Right lobe of liver (tissue), 6 donors: Measurements from ENCODE around the gene C3orf52. TPM values are rescaled to one million over a fixed set of nuclear protein-coding genes. Genes with fewer than 3 reads are reported as not detected.

Source experiments
- ATAC-seq, 4 donors: fragments of 200-7000 bp; cut with Tn5 transposase; one replicate each; pipeline ENCODE4 v1.9.1; 2020; ENCODE audit warnings: mild to moderate bottlenecking in 4 of 4, moderate library complexity in 4 of 4
- DNase-seq, 3 donors: peaks; one replicate each; pipeline ENCODE4 v3.0.0-alpha.2; 2020
- H3K27ac ChIP-seq, 3 donors: fragments of 200-600 bp; one replicate each; pipeline ENCODE4 v1.8.0; 2022
- H3K27me3 ChIP-seq, 2 donors: fragments of 200-600 bp; one replicate each; pipeline ENCODE4 v1.8.0; 2022
- H3K36me3 ChIP-seq, 4 donors: fragments of 200-600 bp; sonication (generic) in 1 of 4; one replicate each; pipeline versions ENCODE4 v1.5.1 to v1.8.0; 2017 to 2022; ENCODE audit warnings: control low read depth in 1 of 4
- H3K4me1 ChIP-seq, 4 donors: fragments of 200-600 bp; sonication (generic) in 1 of 4; one replicate each; pipeline versions ENCODE4 v1.5.1 to v1.8.0; 2017 to 2022; ENCODE audit warnings: control low read depth in 1 of 4
- H3K4me3 ChIP-seq, 3 donors: fragments of 200-600 bp; one replicate each; pipeline ENCODE4 v1.8.0; 2022
- H3K9me3 ChIP-seq, 4 donors: fragments of 200-600 bp; sonication (generic) in 1 of 4; one replicate each; pipeline versions ENCODE4 v1.5.1 to v1.8.0; 2017 to 2022; ENCODE audit warnings: control low read depth in 1 of 4
- POLR2A ChIP-seq: fragments of 450-650 bp; IDR thresholded peaks from one replicate; pipeline ENCODE4 v1.6.1; 2017; ENCODE audit warnings: antibody characterized with exemption, mild to moderate bottlenecking
- WGBS: methylation state at CpG from one replicate; pipeline ENCODE4 v1.1.6; 2018; ENCODE audit warnings: low coverage, low lambda C conversion rate; ENCODE audit not compliant: insufficient coverage; ENCODE audit errors: missing lambda C conversion rate; 5-methylcytosine and 5-hydroxymethylcytosine counted together
- intact Hi-C, 2 donors: fragments of 100-400 bp; cut with DNase I; formaldehyde crosslinking; loops; one replicate each; pipeline versions ENCODE4 v1.11.2 to v1.14.1; 2022
- total RNA-seq, 6 experiments: library from RNA; depleted of rRNA in 2 of 6; stranded (reverse); fragments of >200 nt in 2 of 6; fragmentation: NEBNext Ultra II Directional in 3 of 6; extraction: Animal tissue kit (Norgen Biotek cat#: 25700) in 3 of 6; gene quantifications; one replicate each; pipeline versions ENCODE4 v1.1.0 to v1.2.4, GENCODE V29; 2016 to 2023
- TF ChIP-seq, protein P1 (sequence below), 4 donors: fragments of 200-600 bp in 3 of 4; fragments of 450-650 bp in 1 of 4; IDR thresholded peaks; one replicate each; pipeline versions ENCODE4 v1.5.1 to v1.8.0; 2016 to 2022; ENCODE audit warnings: antibody characterized with exemption in 4 of 4, mild to moderate bottlenecking in 2 of 4
- donor health status: DM: no; HTN: yes; CAD: no.
- donor health status: DM: no; HTN: no; CAD: no.
- donor health status: DM: no; HTN: no; CAD: no.
- donor health status: DM: no; HTN: yes; CAD: no.
- donor health status: DM: no; HTN: yes; CAD: no.

The C3orf52 gene
- total RNA-seq, 6 experiments from 2014 or later: 0.12 to 0.69 (median 0.34) TPM

DNA sequence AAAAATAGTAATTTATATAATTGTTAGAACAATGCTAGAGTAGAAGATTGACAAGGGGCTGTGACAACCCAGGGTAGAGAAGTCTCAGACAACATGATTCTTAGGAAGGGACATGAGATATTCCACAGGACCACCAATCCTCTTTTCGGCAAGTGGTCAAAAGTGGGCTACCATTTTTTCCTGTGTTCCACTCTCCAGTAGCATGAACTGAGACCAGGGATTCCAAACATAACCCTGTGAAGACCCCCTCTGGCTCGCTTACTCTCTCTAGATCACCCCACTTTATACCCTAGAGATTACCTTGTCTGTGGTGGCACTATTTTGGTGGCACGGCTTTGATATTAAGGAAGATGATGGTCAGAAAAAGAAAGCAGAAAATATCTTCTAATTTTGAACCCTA lies 45.9 kb downstream of the C3orf52 start:
- Histone ChIP-seq H3K9me3 (no peaks in the 10 kb centered on the region), H3K4me3 (no peak overlapping the region), H3K27ac (no peak overlapping the region), H3K4me1 (no peaks in the 10 kb centered on the region), H3K27me3 (no peaks in the 10 kb centered on the region), H3K36me3 (no peaks in the 10 kb centered on the region)
- ATAC-seq: no peak
- WGBS: 59% methylated on average over 2 of the region's 3 CpGs
- no peak for DNase-seq
- intact Hi-C loops: no loop called here
- no peak for TF ChIP-seq POLR2A
- TF ChIP-seq, protein P1, sequence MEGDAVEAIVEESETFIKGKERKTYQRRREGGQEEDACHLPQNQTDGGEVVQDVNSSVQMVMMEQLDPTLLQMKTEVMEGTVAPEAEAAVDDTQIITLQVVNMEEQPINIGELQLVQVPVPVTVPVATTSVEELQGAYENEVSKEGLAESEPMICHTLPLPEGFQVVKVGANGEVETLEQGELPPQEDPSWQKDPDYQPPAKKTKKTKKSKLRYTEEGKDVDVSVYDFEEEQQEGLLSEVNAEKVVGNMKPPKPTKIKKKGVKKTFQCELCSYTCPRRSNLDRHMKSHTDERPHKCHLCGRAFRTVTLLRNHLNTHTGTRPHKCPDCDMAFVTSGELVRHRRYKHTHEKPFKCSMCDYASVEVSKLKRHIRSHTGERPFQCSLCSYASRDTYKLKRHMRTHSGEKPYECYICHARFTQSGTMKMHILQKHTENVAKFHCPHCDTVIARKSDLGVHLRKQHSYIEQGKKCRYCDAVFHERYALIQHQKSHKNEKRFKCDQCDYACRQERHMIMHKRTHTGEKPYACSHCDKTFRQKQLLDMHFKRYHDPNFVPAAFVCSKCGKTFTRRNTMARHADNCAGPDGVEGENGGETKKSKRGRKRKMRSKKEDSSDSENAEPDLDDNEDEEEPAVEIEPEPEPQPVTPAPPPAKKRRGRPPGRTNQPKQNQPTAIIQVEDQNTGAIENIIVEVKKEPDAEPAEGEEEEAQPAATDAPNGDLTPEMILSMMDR (IDR thresholded peaks at IDR 0.05): no peak

DNA sequence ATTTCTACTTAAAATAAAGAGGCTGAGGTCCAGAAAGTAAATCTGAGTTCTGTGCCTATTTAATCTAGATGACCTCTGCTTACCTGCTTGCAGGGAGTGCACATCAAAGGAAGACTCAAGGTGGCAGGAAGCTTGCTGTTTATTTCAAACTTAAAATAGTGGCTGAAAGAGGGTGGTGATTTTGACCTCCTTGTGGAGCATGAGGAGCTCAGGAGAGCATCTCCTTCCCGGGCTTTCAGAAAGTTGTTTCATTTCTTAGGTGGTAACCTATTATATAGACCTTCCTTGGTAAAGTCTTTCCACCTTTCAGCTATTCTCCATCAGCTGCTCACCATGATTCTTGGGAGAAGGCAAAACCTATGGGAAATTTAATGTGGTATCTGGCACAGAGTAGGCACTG lies 46.4 kb downstream of the C3orf52 start:
- Histone ChIP-seq H3K4me1 (no peaks in the 10 kb centered on the region), H3K36me3 (no peaks in the 10 kb centered on the region), H3K4me3 (no peak overlapping the region), H3K27ac (no peak overlapping the region), H3K9me3 (no peaks in the 10 kb centered on the region), H3K27me3 (no peaks in the 10 kb centered on the region)
- no peak for ATAC-seq
- DNase-seq: no peak
- no peak for TF ChIP-seq POLR2A
- TF ChIP-seq, protein P1 (IDR thresholded peaks at IDR 0.05): no peak
- WGBS: 70% methylated on average over 1 of the region's 1 CpG
- intact Hi-C loops: no loop called here

DNA sequence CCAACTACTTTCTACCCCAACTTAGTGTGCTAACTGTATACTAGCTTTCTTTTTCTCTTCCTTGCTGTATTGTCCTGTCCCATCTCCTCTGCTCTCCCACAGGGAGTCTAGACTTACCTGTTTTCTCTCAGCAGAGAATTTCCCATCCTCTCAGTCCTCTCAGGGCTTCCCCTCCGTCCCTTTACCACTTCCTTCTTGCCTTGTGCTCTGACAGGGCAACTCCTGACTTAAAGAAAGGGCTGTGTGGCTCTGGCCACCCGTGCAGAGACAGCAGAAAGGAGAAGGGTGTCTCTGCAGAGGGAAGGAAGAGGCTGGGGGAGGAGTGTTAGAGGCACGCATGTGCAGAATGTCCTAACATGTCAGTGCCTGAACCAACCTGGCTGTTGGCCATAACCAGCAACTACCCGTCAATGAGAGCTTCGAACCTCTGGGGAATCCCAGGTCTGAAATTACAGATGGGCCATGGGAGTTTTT lies 46.8 kb downstream of the C3orf52 start, which contains the start of gene GCSAM:
TSS of gene GCSAM (minus strand) at position 274 of the 474 bp plus-strand sequence. CDS start at position 146, 128 bp downstream.
- Histone ChIP-seq H3K36me3 (no peaks in the 10 kb centered on the region), H3K9me3 (no peaks in the 10 kb centered on the region), H3K4me3 (no peak within 1 kb of the TSS), H3K27me3 (no peaks in the 10 kb centered on the region), H3K4me1 (no peaks in the 10 kb centered on the region), H3K27ac (no peak within 1 kb of the TSS)
- WGBS: 8% methylated on average over 5 of the region's 5 CpGs
- intact Hi-C loops: no loop called here
- DNase-seq: peak in 2 of 3 donors; percentile 41 to 66
- peak; percentile 69 to 84 (median 80) for ATAC-seq
- TF ChIP-seq, protein P1 (IDR thresholded peaks at IDR 0.05): no peak
- TF ChIP-seq POLR2A: no peak

DNA sequence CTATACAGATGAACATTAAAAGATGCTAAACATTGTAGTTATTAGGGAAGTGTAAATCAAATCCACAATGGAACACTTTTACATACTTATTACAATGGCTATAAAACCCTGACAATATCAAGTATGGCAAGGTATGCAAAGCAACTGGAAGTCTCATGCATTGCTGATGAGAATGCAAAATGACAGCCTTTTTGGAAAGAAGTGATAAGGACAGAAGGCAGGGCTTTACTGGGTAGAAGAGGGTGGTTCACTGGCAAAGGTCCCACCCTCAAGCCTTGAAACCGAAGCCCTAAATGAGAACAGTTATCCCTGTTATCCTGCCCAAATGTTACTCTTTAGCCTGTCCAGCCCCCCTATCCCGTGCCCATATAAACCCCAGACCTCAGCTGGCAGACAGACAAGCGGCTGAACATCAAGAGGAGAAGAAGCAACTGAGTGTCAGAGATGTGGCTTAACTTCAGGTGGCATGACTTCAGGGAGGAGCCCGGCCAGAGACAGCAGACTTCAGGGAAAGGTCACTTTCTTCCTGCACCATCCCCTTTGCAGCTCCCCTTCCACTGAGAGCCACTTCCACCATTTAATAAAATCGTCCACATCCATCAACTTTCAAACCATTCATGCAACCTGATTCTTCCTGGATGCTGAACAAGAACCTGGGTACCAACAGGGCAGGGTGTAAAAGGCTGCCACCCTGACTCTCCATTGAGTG lies 47.6 kb downstream of the C3orf52 start:
- DNase-seq (no peak), ATAC-seq (no peak)
- H3K4me3 ChIP-seq: no peak overlapping the region

More for the DNA sequence above, 47.6 kb downstream of the C3orf52 start:
- no peaks in the 10 kb centered on the region for H3K36me3 ChIP-seq
- no peaks in the 10 kb centered on the region for H3K4me1 ChIP-seq
- H3K27me3 ChIP-seq: no peaks in the 10 kb centered on the region
- TF ChIP-seq, protein P1 (IDR thresholded peaks at IDR 0.05): no peak
- no peak for TF ChIP-seq POLR2A
- intact Hi-C loops: no loop called here
- no peak overlapping the region for H3K27ac ChIP-seq
- 48% methylated on average over 4 of the region's 5 CpGs for WGBS
- no peaks in the 10 kb centered on the region for H3K9me3 ChIP-seq
